ENCODE data around the gene TMEM204.

- no peak for TF ChIP-seq CTCF (IDR thresholded peaks at IDR 0.05; ENCODE audit: low read depth, low read length, poor library complexity, severe bottlenecking)
- no peak for TF ChIP-seq EZH2phosphoT487 (IDR thresholded peaks at IDR 0.05; ENCODE audit: borderline replicate concordance, low read length)
These were observed 17.2 kb downstream of the TMEM204 start for GRCh38 chr16:1550696-1551095.
